Measurements from ENCODE around the gene MPEG1. TPM values are rescaled to one million over a fixed set of nuclear protein-coding genes. Genes with fewer than 3 reads are reported as not detected.

The MPEG1 gene, protein sequence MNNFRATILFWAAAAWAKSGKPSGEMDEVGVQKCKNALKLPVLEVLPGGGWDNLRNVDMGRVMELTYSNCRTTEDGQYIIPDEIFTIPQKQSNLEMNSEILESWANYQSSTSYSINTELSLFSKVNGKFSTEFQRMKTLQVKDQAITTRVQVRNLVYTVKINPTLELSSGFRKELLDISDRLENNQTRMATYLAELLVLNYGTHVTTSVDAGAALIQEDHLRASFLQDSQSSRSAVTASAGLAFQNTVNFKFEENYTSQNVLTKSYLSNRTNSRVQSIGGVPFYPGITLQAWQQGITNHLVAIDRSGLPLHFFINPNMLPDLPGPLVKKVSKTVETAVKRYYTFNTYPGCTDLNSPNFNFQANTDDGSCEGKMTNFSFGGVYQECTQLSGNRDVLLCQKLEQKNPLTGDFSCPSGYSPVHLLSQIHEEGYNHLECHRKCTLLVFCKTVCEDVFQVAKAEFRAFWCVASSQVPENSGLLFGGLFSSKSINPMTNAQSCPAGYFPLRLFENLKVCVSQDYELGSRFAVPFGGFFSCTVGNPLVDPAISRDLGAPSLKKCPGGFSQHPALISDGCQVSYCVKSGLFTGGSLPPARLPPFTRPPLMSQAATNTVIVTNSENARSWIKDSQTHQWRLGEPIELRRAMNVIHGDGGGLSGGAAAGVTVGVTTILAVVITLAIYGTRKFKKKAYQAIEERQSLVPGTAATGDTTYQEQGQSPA
- total RNA-seq: 100 to 1,000 TPM in 1 of 5 experiments, 10 to 100 TPM in 1, 1 to 10 TPM in 2, not detected in 1; 4.2 to 187 (median 13.8) TPM
- polyA plus RNA-seq: under 1 TPM; 0.26 to 0.53 TPM
- total RNA-seq: not detected

DNA sequence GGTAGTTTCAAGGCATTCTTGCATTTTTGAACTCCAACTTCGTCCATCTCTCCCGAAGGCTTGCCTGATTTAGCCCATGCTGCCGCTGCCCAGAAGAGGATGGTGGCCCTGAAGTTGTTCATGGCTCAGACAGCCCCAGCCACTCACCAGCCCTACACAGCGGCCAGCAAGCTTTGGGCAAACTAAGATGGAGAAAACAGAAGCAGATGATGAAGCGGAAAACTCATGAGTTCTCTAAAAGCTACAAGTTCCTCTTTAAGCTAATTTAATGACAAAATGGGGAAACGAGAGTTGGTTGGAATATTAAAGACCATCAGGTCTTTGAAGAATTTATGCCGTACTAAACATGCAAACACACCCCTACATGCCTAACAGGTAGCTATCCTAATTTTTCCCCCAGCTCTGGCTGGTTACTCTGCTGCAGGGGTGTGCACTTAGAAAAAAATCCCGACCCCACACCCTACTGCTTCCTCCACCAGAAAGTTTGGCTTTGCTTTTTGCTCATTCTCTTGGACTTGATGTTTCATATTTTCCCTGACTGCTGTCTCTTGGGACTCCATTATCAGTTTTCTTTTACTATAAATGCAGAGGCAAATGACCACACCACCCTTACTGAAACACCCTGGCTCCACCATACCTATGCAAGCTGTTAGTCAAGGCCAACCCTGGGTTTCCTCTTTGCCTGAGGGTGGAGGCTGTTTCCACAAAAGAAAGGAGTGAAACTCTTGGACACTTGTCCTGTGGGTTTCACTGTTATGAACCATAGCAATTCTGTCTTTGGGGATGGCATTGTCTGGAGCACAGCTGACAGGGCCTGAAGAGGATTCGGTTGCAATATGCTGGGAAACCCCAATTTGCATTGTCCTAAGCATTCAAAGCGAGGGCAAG is at the start of gene MPEG1:
MPEG1 (minus strand) TSS at position 184 of the 888 bp plus-strand sequence; CDS start at position 122, 62 bp downstream.
- H3K27me3 Mint-ChIP-seq: peaks cover 0 to 20% (median 0%) of the 10 kb centered on the region in 5 donors
- Histone ChIP-seq H3K4me3 (ENCODE audit: low read length) (no peak within 1 kb of the TSS), H3K27ac (ENCODE audit: low read depth, low read length) (no peak within 1 kb of the TSS), H3K9me3 (ENCODE audit: control insufficient read depth in 2 of 3, low read length in 3 of 3) (no peaks in the 10 kb centered on the region), H3K27me3 (ENCODE audit: control insufficient read depth in 2 of 2, insufficient read depth in 2 of 2, low read length in 2 of 2) (no peaks in the 10 kb centered on the region), H3K4me1 (ENCODE audit: control insufficient read depth in 2 of 2, insufficient read depth in 2 of 2, low read length in 2 of 2) (peaks cover 0 to 3% of the 10 kb centered on the region in 2 donors), H3K36me3 (ENCODE audit: control insufficient read depth in 2 of 3, insufficient read depth in 3 of 3, low read length in 3 of 3) (no peaks in the 10 kb centered on the region)
- peak within 1 kb of the TSS in 1 of 10 donors; percentile 28 for H3K4me3 Mint-ChIP-seq
- ChIA-PET CTCF (interaction anchor here (0.7 kb wide), 1 partner anchor 41 kb away, joined by 4 read pairs; the partner anchor contains the start of gene DTX4), POLR2A (no interaction called here)
- H3K9me3 Mint-ChIP-seq: no peaks in the 10 kb centered on the region
- peak; percentile 62 for ATAC-seq
- no peak for DNase-seq
- intact Hi-C loops (cut with micrococcal nuclease): no loop called here
- H3K36me3 Mint-ChIP-seq: no peaks in the 10 kb centered on the region
- H3K4me1 Mint-ChIP-seq: peaks cover 2 to 25% (median 16%) of the 10 kb centered on the region in 7 donors
- peak within 1 kb of the TSS in 1 of 9 donors; percentile 6 for H3K27ac Mint-ChIP-seq

DNA sequence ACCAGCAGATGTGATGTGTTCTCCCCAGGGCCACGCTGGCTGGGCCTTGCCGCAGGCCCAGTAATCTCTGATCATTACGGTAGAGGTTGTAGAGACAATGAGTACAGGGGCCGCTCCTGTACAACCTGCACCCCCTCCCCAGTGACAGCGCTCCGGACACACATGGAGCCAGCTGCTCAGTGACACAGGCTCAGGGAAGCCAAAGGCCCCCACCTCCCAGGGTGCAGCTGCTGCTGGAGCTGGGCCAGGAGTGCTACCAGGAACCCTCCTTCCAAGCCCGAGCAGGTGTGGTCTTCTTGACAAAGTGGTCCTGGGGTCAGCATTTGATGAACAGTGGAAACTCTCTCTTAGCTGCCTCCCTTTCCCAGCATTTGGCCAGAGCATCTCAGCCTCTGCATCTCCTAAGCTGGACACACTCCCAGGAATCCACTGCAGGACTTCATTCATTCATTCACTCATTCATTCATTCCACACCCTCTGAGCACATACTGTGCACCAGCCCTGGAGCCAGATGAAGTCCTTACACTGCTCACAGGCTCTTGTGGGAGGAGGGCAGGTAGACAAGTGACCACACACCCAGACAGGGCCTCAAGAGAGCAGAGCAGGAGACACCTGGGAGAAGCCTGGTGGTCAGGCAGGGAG is 49.6 kb upstream of the MPEG1 start:
- H3K9me3 ChIP-seq (ENCODE audit: control insufficient read depth in 2 of 3, low read length in 3 of 3): no peaks in the 10 kb centered on the region
- ChIA-PET POLR2A (no interaction called here), CTCF (interaction anchor here (0.7 to 0.9 kb wide), 2 partner anchors 11 to 21 kb away, joined by 3 read pairs; no protein-coding TSS in a partner anchor)
- DNase-seq (no peak), ATAC-seq (no peak)
- Mint-ChIP-seq H3K4me3 (no peak overlapping the region), H3K27me3 (no peaks in the 10 kb centered on the region), H3K27ac (no peak overlapping the region), H3K9me3 (no peaks in the 10 kb centered on the region), H3K36me3 (no peaks in the 10 kb centered on the region), H3K4me1 (no peaks in the 10 kb centered on the region)
- no peaks in the 10 kb centered on the region for H3K4me1 ChIP-seq (ENCODE audit: control insufficient read depth in 2 of 2, insufficient read depth in 2 of 2, low read length in 2 of 2)
- intact Hi-C loops (cut with micrococcal nuclease): no loop called here
- H3K27me3 ChIP-seq (ENCODE audit: control insufficient read depth in 2 of 2, insufficient read depth in 2 of 2, low read length in 2 of 2): no peaks in the 10 kb centered on the region
- no peak overlapping the region for H3K4me3 ChIP-seq (ENCODE audit: low read length)
- H3K36me3 ChIP-seq (ENCODE audit: control insufficient read depth in 2 of 3, insufficient read depth in 3 of 3, low read length in 3 of 3): no peaks in the 10 kb centered on the region
- no peak overlapping the region for H3K27ac ChIP-seq (ENCODE audit: low read depth, low read length)

DNA sequence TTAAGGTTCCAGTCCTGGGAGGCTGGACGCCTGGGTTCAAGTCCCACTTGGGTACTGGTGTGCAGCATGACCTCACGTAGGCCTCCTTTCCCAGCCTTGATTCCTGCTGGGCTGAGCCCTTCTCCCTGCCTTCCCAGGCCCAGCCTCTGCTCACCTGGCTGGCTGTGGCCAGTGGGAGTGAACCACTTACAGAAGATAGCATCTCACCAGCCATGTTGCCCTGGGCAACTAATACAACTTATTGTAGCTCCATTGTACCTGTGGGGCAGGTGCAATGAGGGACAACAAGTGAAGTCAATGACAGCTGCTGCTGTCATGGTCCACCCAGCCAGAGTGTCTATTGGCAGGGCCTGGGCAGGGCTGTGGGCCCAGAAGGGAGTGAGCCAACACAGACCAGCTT is 48.4 kb upstream of the MPEG1 start:
- H3K4me1 Mint-ChIP-seq: no peaks in the 10 kb centered on the region
- H3K4me3 Mint-ChIP-seq: no peak overlapping the region
- DNase-seq (no peak), ATAC-seq (no peak)
- POLR2A ChIA-PET: no interaction called here
- no peaks in the 10 kb centered on the region for H3K36me3 ChIP-seq (ENCODE audit: control insufficient read depth in 2 of 3, insufficient read depth in 3 of 3, low read length in 3 of 3)
- H3K27ac ChIP-seq (ENCODE audit: low read depth, low read length): no peak overlapping the region
- no peaks in the 10 kb centered on the region for H3K4me1 ChIP-seq (ENCODE audit: control insufficient read depth in 2 of 2, insufficient read depth in 2 of 2, low read length in 2 of 2)
- intact Hi-C loops (cut with micrococcal nuclease): no loop called here
- CTCF ChIA-PET: interaction anchor here (1.1 kb wide), 1 partner anchor 12 kb away, joined by 3 read pairs; no protein-coding TSS in a partner anchor
- no peaks in the 10 kb centered on the region for H3K27me3 ChIP-seq (ENCODE audit: control insufficient read depth in 2 of 2, insufficient read depth in 2 of 2, low read length in 2 of 2)
- H3K27me3 Mint-ChIP-seq: no peaks in the 10 kb centered on the region
- no peaks in the 10 kb centered on the region for H3K36me3 Mint-ChIP-seq
- H3K9me3 Mint-ChIP-seq: no peaks in the 10 kb centered on the region
- no peak overlapping the region for H3K27ac Mint-ChIP-seq
- no peaks in the 10 kb centered on the region for H3K9me3 ChIP-seq (ENCODE audit: control insufficient read depth in 2 of 3, low read length in 3 of 3)
- H3K4me3 ChIP-seq (ENCODE audit: low read length): no peak overlapping the region

DNA sequence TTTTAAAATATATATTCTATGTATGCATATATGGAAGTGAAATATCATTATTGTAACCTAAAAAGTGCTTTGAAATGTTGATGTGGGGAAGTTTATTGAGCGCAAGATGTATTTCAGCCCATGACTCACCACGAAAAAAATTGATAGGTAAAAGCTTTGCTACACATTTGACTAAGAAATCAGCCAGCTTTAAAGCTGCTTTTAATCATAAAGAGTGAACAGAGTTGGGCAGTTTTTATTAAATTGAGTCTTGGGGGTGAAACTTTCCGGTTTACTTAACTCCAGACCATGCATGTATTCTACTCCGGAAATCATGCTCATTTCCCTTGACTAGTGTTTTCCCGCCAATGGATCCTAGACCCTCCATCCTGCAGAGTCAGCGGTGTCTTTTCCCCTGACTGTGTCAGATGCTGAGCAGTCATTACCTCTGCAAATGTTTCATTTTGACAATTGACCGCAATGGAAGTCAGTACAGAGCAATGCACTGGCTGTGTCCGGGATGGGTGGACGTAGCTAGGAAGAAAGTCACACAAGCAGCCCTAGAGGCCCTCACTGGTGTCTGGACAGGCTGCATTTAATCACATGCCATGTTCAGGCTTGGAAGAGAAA is 47.2 kb upstream of the MPEG1 start:
- CTCF ChIA-PET: no interaction called here
- H3K9me3 Mint-ChIP-seq: no peaks in the 10 kb centered on the region
- no peaks in the 10 kb centered on the region for H3K36me3 ChIP-seq (ENCODE audit: control insufficient read depth in 2 of 3, insufficient read depth in 3 of 3, low read length in 3 of 3)
- ATAC-seq (no peak), DNase-seq (no peak)
- H3K9me3 ChIP-seq (ENCODE audit: control insufficient read depth in 2 of 3, low read length in 3 of 3): no peaks in the 10 kb centered on the region
- no peaks in the 10 kb centered on the region for H3K36me3 Mint-ChIP-seq
- no peak overlapping the region for H3K4me3 Mint-ChIP-seq
- no peaks in the 10 kb centered on the region for H3K27me3 ChIP-seq (ENCODE audit: control insufficient read depth in 2 of 2, insufficient read depth in 2 of 2, low read length in 2 of 2)
- no peaks in the 10 kb centered on the region for H3K4me1 ChIP-seq (ENCODE audit: control insufficient read depth in 2 of 2, insufficient read depth in 2 of 2, low read length in 2 of 2)
- no peak overlapping the region for H3K27ac ChIP-seq (ENCODE audit: low read depth, low read length)
- no peaks in the 10 kb centered on the region for H3K4me1 Mint-ChIP-seq
- intact Hi-C loops (cut with micrococcal nuclease): no loop called here
- peaks cover 0 to 3% (median 0%) of the 10 kb centered on the region in 5 donors for H3K27me3 Mint-ChIP-seq
- H3K27ac Mint-ChIP-seq: no peak overlapping the region
- no peak overlapping the region for H3K4me3 ChIP-seq (ENCODE audit: low read length)
- POLR2A ChIA-PET: no interaction called here

DNA sequence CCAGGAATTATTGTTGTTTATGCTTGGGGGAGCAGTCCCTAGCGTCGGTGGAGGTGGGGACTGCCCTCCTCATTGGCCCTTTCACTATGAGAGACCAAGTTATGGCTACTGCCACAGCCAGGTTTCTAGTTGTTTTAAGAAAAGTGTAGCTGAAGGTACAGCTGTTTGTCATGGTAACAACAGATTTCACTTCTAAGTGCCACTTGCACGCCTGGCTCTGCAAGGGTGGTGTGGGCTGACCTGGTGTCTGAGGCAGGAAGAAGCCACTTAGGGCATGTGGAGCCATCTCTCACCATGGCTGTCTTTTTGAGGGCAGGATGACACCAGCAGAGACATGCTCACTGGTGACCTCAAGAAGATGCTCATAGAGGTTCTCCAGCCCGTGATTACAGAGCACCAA is 46.3 kb upstream of the MPEG1 start:
- H3K4me1 ChIP-seq (ENCODE audit: control insufficient read depth in 2 of 2, insufficient read depth in 2 of 2, low read length in 2 of 2): no peaks in the 10 kb centered on the region
- POLR2A ChIA-PET: no interaction called here

DNA sequence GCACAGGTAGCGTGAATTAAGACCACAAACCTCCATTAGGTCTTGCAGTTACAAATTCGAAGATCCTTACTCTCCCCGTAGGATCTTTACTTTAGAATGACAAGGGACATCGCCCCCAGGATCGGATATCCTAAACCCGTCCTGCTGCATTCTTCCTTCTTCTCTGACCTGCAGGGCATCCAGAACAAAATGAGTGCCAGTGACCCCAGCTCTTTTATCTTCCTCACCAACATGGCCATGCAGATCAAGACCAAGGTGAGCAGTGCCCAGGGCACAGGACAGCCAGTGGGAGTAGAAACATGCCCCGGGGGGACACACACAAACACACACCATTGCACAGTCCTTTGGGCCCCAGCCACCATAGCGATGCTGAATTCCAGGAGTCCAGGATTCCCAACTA is 42.6 kb upstream of the MPEG1 start:
- Histone ChIP-seq H3K36me3 (ENCODE audit: control insufficient read depth in 2 of 3, insufficient read depth in 3 of 3, low read length in 3 of 3) (no peaks in the 10 kb centered on the region), H3K4me1 (ENCODE audit: control insufficient read depth in 2 of 2, insufficient read depth in 2 of 2, low read length in 2 of 2) (no peaks in the 10 kb centered on the region)

More for the DNA sequence above, 46.3 kb upstream of the MPEG1 start:
- Mint-ChIP-seq H3K27me3 (peaks cover 0 to 3% (median 0%) of the 10 kb centered on the region in 5 donors), H3K27ac (peak overlapping the region in 1 of 9 donors; percentile 57), H3K36me3 (no peaks in the 10 kb centered on the region), H3K4me1 (peaks cover 0 to 2% (median 0%) of the 10 kb centered on the region in 7 donors), H3K9me3 (no peaks in the 10 kb centered on the region), H3K4me3 (no peak overlapping the region)
- Histone ChIP-seq H3K27ac (ENCODE audit: low read depth, low read length) (no peak overlapping the region), H3K4me3 (ENCODE audit: low read length) (no peak overlapping the region), H3K27me3 (ENCODE audit: control insufficient read depth in 2 of 2, insufficient read depth in 2 of 2, low read length in 2 of 2) (no peaks in the 10 kb centered on the region), H3K36me3 (ENCODE audit: control insufficient read depth in 2 of 3, insufficient read depth in 3 of 3, low read length in 3 of 3) (no peaks in the 10 kb centered on the region), H3K9me3 (ENCODE audit: control insufficient read depth in 2 of 3, low read length in 3 of 3) (no peaks in the 10 kb centered on the region)
- no peak for DNase-seq
- ATAC-seq: no peak
- intact Hi-C loops (cut with micrococcal nuclease): no loop called here
- CTCF ChIA-PET: no interaction called here

More for the DNA sequence above, 42.6 kb upstream of the MPEG1 start:
- ChIA-PET POLR2A (no interaction called here), CTCF (no interaction called here)
- Mint-ChIP-seq H3K36me3 (no peaks in the 10 kb centered on the region), H3K9me3 (no peaks in the 10 kb centered on the region), H3K4me1 (peaks cover 0 to 2% (median 0%) of the 10 kb centered on the region in 7 donors), H3K27me3 (peaks cover 0 to 3% (median 0%) of the 10 kb centered on the region in 5 donors), H3K4me3 (no peak overlapping the region), H3K27ac (no peak overlapping the region)
- ATAC-seq (no peak), DNase-seq (no peak)
- Histone ChIP-seq H3K27me3 (ENCODE audit: control insufficient read depth in 2 of 2, insufficient read depth in 2 of 2, low read length in 2 of 2) (no peaks in the 10 kb centered on the region), H3K9me3 (ENCODE audit: control insufficient read depth in 2 of 3, low read length in 3 of 3) (no peaks in the 10 kb centered on the region), H3K4me3 (ENCODE audit: low read length) (no peak overlapping the region), H3K27ac (ENCODE audit: low read depth, low read length) (no peak overlapping the region)
- intact Hi-C loops (cut with micrococcal nuclease): no loop called here

All from naive thymus-derived CD4-positive, alpha-beta T cell (primary cell).